GM12878 (cell line): ENCODE data around the gene PPP1R18. TPM values are rescaled to one million over a fixed set of nuclear protein-coding genes. Genes with fewer than 3 reads are reported as not detected.

ENCODE experiments used
- ASH2L ChIP-seq: fragments of 300-600, 200-600 bp; sonication (generic); IDR thresholded peaks from 2 replicates; pipeline ENCODE4 v1.6.1; 2017; ENCODE audit warnings: low read depth, mild to moderate bottlenecking, borderline replicate concordance
- CEBPB ChIP-seq, 2 experiments: fragments of 150-350 bp in 1 of 2; IDR thresholded peaks; 2 replicates each; pipeline ENCODE4 v1.6.1; 2012 to 2014; ENCODE audit warnings: low read depth in 2 of 2, low read length in 2 of 2, borderline replicate concordance in 1 of 2, inconsistent platforms in 1 of 2
- CHD2 ChIP-seq: IDR thresholded peaks from 2 replicates; pipeline ENCODE4 v1.6.1; 2011; ENCODE audit warnings: low read depth, low read length, improper control_type of control experiment, borderline replicate concordance
- CUX1 ChIP-seq: IDR thresholded peaks from 2 replicates; pipeline ENCODE4 v1.6.1; 2012; ENCODE audit warnings: improper control_type of control experiment, low read depth, low read length; ENCODE audit not compliant: insufficient replicate concordance
- GABPA ChIP-seq: IDR thresholded peaks from 2 replicates; pipeline ENCODE4 v1.6.1; 2014; ENCODE audit warnings: antibody characterized with exemption, low read depth, mild to moderate bottlenecking, inconsistent platforms
- GATAD2B ChIP-seq: fragments of 450-650 bp; conservative IDR thresholded peaks from 2 replicates; pipeline ENCODE4 v1.6.1; 2017; ENCODE audit warnings: low read depth, mild to moderate bottlenecking, moderate library complexity
- HDAC2 ChIP-seq: fragments of 200-600 bp; sonication (generic); IDR thresholded peaks from 2 replicates; pipeline ENCODE4 v1.6.1; 2017
- IRF5 ChIP-seq: fragments of 450-650 bp; IDR thresholded peaks from 2 replicates; pipeline ENCODE4 v1.6.1; 2017; ENCODE audit warnings: borderline replicate concordance
- MYB ChIP-seq: fragments of 150-350 bp; IDR thresholded peaks from 2 replicates; pipeline ENCODE4 v1.6.1; 2014; ENCODE audit warnings: mild to moderate bottlenecking, low read depth, low read length, borderline replicate concordance
- NR2C1 ChIP-seq: fragments of 450-650 bp; IDR thresholded peaks from 2 replicates; pipeline ENCODE4 v1.6.1; 2017; ENCODE audit warnings: antibody characterized with exemption, mild to moderate bottlenecking, moderate library complexity
- PAX5 ChIP-seq: IDR thresholded peaks from 2 replicates; pipeline ENCODE4 v1.6.1; 2011; ENCODE audit warnings: low read depth, low read length, borderline replicate concordance
- RBBP5 ChIP-seq: fragments of 200-600 bp; sonication (generic); conservative IDR thresholded peaks from 2 replicates; pipeline ENCODE4 v1.6.1; 2016
- SIX5 ChIP-seq: IDR thresholded peaks from 2 replicates; pipeline ENCODE4 v1.6.1; 2011; ENCODE audit warnings: mild to moderate bottlenecking, low read depth, low read length, moderate library complexity; ENCODE audit not compliant: severe bottlenecking
- SREBF1 ChIP-seq: IDR thresholded peaks from 2 replicates; pipeline ENCODE4 v1.6.1; 2012; ENCODE audit warnings: mild to moderate bottlenecking, low read length
- SREBF2 ChIP-seq: IDR thresholded peaks from 2 replicates; pipeline ENCODE4 v1.6.1; 2012; ENCODE audit warnings: mild to moderate bottlenecking, low read length
- TAF1 ChIP-seq: IDR thresholded peaks from 2 replicates; pipeline ENCODE4 v1.6.1; 2011; ENCODE audit warnings: mild to moderate bottlenecking, low read depth, low read length, borderline replicate concordance
- TCF12 ChIP-seq: IDR thresholded peaks from 2 replicates; pipeline ENCODE4 v1.6.1; 2011; ENCODE audit warnings: low read depth, mild to moderate bottlenecking, low read length
- ZNF384 ChIP-seq: IDR thresholded peaks from 2 replicates; pipeline ENCODE4 v1.6.1; 2012; ENCODE audit warnings: low read depth, mild to moderate bottlenecking, low read length, improper control_type of control experiment, borderline replicate concordance
- polyA plus RNA-seq, 11 experiments: library from polyadenylated mRNA; depleted of rRNA in 4 of 11; unstranded in 6 of 11; stranded (reverse) in 5 of 11; fragments of >200 nt; fragmentation: Nextera tagmentation in 4 of 11; fragmentation: Illumina TruSeq in 1 of 11; extraction: Ambion mirVana in 4 of 11; extraction: Trizol in 1 of 11; gene quantifications; 1 replicate in 1 of 11; 2 replicates in 10 of 11; pipeline versions ENCODE4 v1.2.1 to v1.2.3, GENCODE V29; 2011 to 2016; ENCODE audit warnings: inconsistent platforms in 2 of 11, missing spikeins in 2 of 11, low read depth in 1 of 11
- total RNA-seq, 4 experiments: library from RNA; depleted of rRNA in 3 of 4; stranded (reverse); fragments of >200 nt in 3 of 4; fragmentation: Illumina TruSeq in 1 of 4; extraction: Trizol in 1 of 4; gene quantifications; 2 replicates each; pipeline versions ENCODE4 v1.2.1 to v1.2.3, GENCODE V29; 2013 to 2021
- TF ChIP-seq, protein P1 (sequence below): IDR thresholded peaks from 2 replicates; pipeline ENCODE4 v1.6.1; 2011; ENCODE audit warnings: borderline replicate concordance, low read depth, mild to moderate bottlenecking, moderate library complexity, mixed read lengths, low read length; ENCODE audit not compliant: insufficient read depth; ENCODE audit errors: extremely low read length
- TF ChIP-seq, protein P2 (sequence below): fragments of 450-650 bp; IDR thresholded peaks from 2 replicates; pipeline ENCODE4 v1.6.1; 2018; ENCODE audit warnings: borderline replicate concordance, mild to moderate bottlenecking; ENCODE audit not compliant: partially characterized antibody

The PPP1R18 gene
- total and polyA plus RNA-seq, 10 of the 15 experiments (the other 5 are each of a cell fraction or from before 2014, with no cell fraction given): 21.0 to 119 (median 52.6) TPM

GRCh38 chr6:30626484-30627366 lies 59.7 kb downstream of the PPP1R18 start, which contains the start of gene ATAT1 (continued):
- TF ChIP-seq IRF5 (no peak), CUX1 (no peak), HDAC2 (no peak), MYB (no peak), SREBF2 (no peak), SIX5 (no peak), ZNF384 (no peak), CEBPB (IDR thresholded peaks at IDR 0.05; ENCODE audit: borderline replicate concordance in 1 of 2, low read depth in 2 of 2, low read length in 2 of 2) (no peak), GATAD2B (0 out of 2 replicates have a peak, but pooled peaks have one; percentile 37), GABPA (peak; percentile 85), TCF12 (no peak), TAF1 (peak; percentile 68; the same call in 1 of the 2 replicates), NR2C1 (peak; percentile 92), ASH2L (no peak), SREBF1 (no peak), PAX5 (peak; percentile 22; the same call in 1 of the 2 replicates), RBBP5 (no peak), CHD2 (peak; percentile 39; the same call in 1 of the 2 replicates)
- TF ChIP-seq, protein P1, sequence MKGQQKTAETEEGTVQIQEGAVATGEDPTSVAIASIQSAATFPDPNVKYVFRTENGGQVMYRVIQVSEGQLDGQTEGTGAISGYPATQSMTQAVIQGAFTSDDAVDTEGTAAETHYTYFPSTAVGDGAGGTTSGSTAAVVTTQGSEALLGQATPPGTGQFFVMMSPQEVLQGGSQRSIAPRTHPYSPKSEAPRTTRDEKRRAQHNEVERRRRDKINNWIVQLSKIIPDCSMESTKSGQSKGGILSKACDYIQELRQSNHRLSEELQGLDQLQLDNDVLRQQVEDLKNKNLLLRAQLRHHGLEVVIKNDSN: no peak
- TF ChIP-seq, protein P2, sequence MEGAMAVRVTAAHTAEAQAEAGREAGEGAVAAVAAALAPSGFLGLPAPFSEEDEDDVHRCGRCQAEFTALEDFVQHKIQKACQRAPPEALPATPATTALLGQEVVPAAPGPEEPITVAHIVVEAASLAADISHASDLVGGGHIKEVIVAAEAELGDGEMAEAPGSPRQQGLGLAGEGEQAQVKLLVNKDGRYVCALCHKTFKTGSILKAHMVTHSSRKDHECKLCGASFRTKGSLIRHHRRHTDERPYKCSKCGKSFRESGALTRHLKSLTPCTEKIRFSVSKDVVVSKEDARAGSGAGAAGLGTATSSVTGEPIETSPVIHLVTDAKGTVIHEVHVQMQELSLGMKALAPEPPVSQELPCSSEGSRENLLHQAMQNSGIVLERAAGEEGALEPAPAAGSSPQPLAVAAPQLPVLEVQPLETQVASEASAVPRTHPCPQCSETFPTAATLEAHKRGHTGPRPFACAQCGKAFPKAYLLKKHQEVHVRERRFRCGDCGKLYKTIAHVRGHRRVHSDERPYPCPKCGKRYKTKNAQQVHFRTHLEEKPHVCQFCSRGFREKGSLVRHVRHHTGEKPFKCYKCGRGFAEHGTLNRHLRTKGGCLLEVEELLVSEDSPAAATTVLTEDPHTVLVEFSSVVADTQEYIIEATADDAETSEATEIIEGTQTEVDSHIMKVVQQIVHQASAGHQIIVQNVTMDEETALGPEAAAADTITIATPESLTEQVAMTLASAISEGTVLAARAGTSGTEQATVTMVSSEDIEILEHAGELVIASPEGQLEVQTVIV: no peak
